ENCODE data around the gene DLG3.

The DLG3 gene

GRCh38 chrX:70480660-70481018 lies 36.0 kb downstream of the DLG3 start:
- Histone ChIP-seq H4K91ac (ENCODE audit: low read length) (no peak overlapping the region), H3K4me2 (ENCODE audit: low read length, poor library complexity, severe bottlenecking) (no peak overlapping the region), H3K4me3 (ENCODE audit: insufficient read depth in 1 of 2, low read depth in 1 of 2, low read length in 2 of 2) (peak overlapping the region in 1 of 2 experiments; percentile 31), H3K27ac (ENCODE audit: low read length, poor library complexity, severe bottlenecking) (no peak overlapping the region), H3K14ac (ENCODE audit: low read length in 2 of 2) (no peak overlapping the region), H4K8ac (ENCODE audit: low read length) (no peak overlapping the region), H2BK120ac (ENCODE audit: low read depth, low read length) (peak overlapping the region; percentile 19), H3K36me3 (ENCODE audit: control insufficient read depth in 1 of 2, insufficient read depth in 2 of 2, low read depth in 1 of 2, low read length in 2 of 2) (peaks cover 0 to 2% of the 10 kb centered on the region in 2 experiments), H2BK5ac (ENCODE audit: low read depth, low read length, poor library complexity, severe bottlenecking) (no peak overlapping the region), H2BK12ac (ENCODE audit: low read length in 2 of 2) (peak overlapping the region in 1 of 2 experiments; percentile 39), H3K9ac (ENCODE audit: low read length) (peak overlapping the region; percentile 31), H3K79me1 (replicated peaks; ENCODE audit: low read length, poor library complexity, severe bottlenecking) (peaks cover 4% of the 10 kb centered on the region), H2BK15ac (ENCODE audit: low read depth, poor library complexity, severe bottlenecking) (no peak overlapping the region), H3K27me3 (ENCODE audit: control insufficient read depth in 1 of 2, insufficient read depth in 1 of 2, low read length in 2 of 2) (peaks cover 0 to 53% of the 10 kb centered on the region in 2 experiments), H3K4ac (ENCODE audit: low read depth in 1 of 2, low read length in 2 of 2) (no peak overlapping the region), H3K4me1 (ENCODE audit: control insufficient read depth, insufficient read depth, low read depth, low read length) (peaks cover 12% of the 10 kb centered on the region), H2AK5ac (ENCODE audit: low read length, severe bottlenecking) (no peak overlapping the region), H3K18ac (ENCODE audit: low read depth in 1 of 2, low read length in 2 of 2) (peak overlapping the region; percentile 12 to 24), H3K9me3 (ENCODE audit: control insufficient read depth, low read length) (no peaks in the 10 kb centered on the region), H3K23ac (ENCODE audit: low read length in 2 of 2) (no peak overlapping the region), H2AFZ (ENCODE audit: low read depth, low read length) (no peak overlapping the region)
- DNase-seq: peak; percentile 62
- WGBS: 77% methylated on average over 7 of the region's 9 CpGs

DNA sequence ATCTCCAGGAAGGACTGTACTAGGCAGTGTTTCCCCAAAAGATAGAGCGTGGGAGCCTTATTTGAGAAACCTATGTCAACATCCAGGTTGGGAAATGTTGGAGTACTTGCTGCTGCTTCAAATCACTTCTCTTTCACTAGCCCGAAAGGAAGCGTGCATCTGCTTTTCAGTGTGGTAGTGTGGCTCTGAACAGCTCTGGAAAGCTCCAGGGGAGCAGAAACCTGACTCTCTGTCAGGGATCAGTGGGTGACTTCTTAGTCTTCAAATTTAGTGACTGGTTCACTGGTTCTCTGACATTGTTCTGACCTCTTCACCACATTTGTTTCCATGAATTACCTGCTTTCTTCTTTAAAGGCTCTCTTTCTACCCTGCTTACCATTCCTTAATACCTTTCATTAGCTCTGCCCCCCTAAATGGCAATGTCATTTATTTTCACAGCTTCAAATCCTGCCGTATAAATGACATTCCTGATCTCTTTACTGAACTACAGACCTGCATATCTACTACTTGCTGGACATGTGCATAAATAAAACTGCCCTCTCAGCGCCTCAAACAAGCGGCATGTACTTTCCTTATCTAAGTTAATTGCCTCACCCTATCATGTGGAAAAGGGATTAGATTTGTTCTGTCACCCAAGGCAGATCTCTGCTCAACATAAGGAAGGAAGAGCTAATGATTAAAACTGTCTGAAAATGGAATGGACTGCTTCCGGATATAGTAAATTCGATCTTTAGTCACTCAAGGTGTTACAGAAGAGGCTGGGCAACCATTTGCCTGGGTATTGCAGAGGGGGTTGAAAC lies 37.0 kb downstream of the DLG3 start:
- Histone ChIP-seq H2BK120ac (ENCODE audit: low read depth, low read length) (no peak overlapping the region), H3K23ac (ENCODE audit: low read length in 2 of 2) (no peak overlapping the region), H2AK5ac (ENCODE audit: low read length, severe bottlenecking) (no peak overlapping the region), H2BK5ac (ENCODE audit: low read depth, low read length, poor library complexity, severe bottlenecking) (no peak overlapping the region), H3K4ac (ENCODE audit: low read depth in 1 of 2, low read length in 2 of 2) (no peak overlapping the region), H2BK15ac (ENCODE audit: low read depth, poor library complexity, severe bottlenecking) (no peak overlapping the region), H2BK12ac (ENCODE audit: low read length in 2 of 2) (no peak overlapping the region), H3K79me1 (replicated peaks; ENCODE audit: low read length, poor library complexity, severe bottlenecking) (peaks cover 4% of the 10 kb centered on the region), H3K27me3 (ENCODE audit: control insufficient read depth in 1 of 2, insufficient read depth in 1 of 2, low read length in 2 of 2) (peaks cover 0 to 57% of the 10 kb centered on the region in 2 experiments), H3K4me1 (ENCODE audit: control insufficient read depth, insufficient read depth, low read depth, low read length) (peaks cover 12% of the 10 kb centered on the region), H3K4me2 (ENCODE audit: low read length, poor library complexity, severe bottlenecking) (no peak overlapping the region), H3K4me3 (ENCODE audit: insufficient read depth in 1 of 2, low read depth in 1 of 2, low read length in 2 of 2) (no peak overlapping the region), H3K27ac (ENCODE audit: low read length, poor library complexity, severe bottlenecking) (peak overlapping the region; percentile 23), H3K36me3 (ENCODE audit: control insufficient read depth in 1 of 2, insufficient read depth in 2 of 2, low read depth in 1 of 2, low read length in 2 of 2) (peaks cover 0 to 2% of the 10 kb centered on the region in 2 experiments), H4K91ac (ENCODE audit: low read length) (no peak overlapping the region), H3K9me3 (ENCODE audit: control insufficient read depth, low read length) (no peaks in the 10 kb centered on the region), H4K8ac (ENCODE audit: low read length) (no peak overlapping the region), H3K9ac (ENCODE audit: low read length) (no peak overlapping the region), H3K18ac (ENCODE audit: low read depth in 1 of 2, low read length in 2 of 2) (no peak overlapping the region), H3K14ac (ENCODE audit: low read length in 2 of 2) (no peak overlapping the region), H2AFZ (ENCODE audit: low read depth, low read length) (no peak overlapping the region)
- 58% methylated on average over 3 of the region's 8 CpGs for WGBS
- DNase-seq: peak; percentile 54

DNA sequence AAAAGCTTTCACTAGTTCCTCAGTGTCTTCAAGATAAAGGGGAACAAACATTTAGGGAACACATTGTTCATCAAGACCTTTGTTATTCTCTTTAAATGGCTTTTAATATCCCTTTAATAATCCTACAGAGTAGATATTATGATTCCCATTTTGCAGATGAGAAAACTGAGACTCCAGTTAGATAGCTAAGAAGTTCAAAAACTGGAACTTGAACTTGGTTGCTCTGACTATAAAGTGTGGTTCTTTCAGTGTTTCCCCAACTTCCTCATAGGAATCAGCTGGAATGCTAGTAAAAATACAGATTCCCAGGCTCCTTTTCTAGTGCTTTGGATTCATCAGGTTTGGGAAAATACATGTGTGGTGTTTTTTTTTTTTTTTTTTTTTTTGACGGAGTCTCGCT lies 37.7 kb downstream of the DLG3 start:
- Histone ChIP-seq H2AFZ (ENCODE audit: low read depth, low read length) (no peak overlapping the region), H3K27ac (ENCODE audit: low read length, poor library complexity, severe bottlenecking) (no peak overlapping the region), H3K36me3 (ENCODE audit: control insufficient read depth in 1 of 2, insufficient read depth in 2 of 2, low read depth in 1 of 2, low read length in 2 of 2) (peaks cover 0 to 2% of the 10 kb centered on the region in 2 experiments), H3K4ac (ENCODE audit: low read depth in 1 of 2, low read length in 2 of 2) (no peak overlapping the region), H3K4me1 (ENCODE audit: control insufficient read depth, insufficient read depth, low read depth, low read length) (peaks cover 11% of the 10 kb centered on the region), H4K8ac (ENCODE audit: low read length) (no peak overlapping the region), H3K9ac (ENCODE audit: low read length) (no peak overlapping the region), H3K9me3 (ENCODE audit: control insufficient read depth, low read length) (no peaks in the 10 kb centered on the region), H2BK120ac (ENCODE audit: low read depth, low read length) (no peak overlapping the region), H3K23ac (ENCODE audit: low read length in 2 of 2) (no peak overlapping the region), H2AK5ac (ENCODE audit: low read length, severe bottlenecking) (no peak overlapping the region), H3K18ac (ENCODE audit: low read depth in 1 of 2, low read length in 2 of 2) (no peak overlapping the region), H3K4me2 (ENCODE audit: low read length, poor library complexity, severe bottlenecking) (no peak overlapping the region), H2BK12ac (ENCODE audit: low read length in 2 of 2) (no peak overlapping the region), H2BK5ac (ENCODE audit: low read depth, low read length, poor library complexity, severe bottlenecking) (no peak overlapping the region), H2BK15ac (ENCODE audit: low read depth, poor library complexity, severe bottlenecking) (no peak overlapping the region), H3K14ac (ENCODE audit: low read length in 2 of 2) (no peak overlapping the region), H3K79me1 (replicated peaks; ENCODE audit: low read length, poor library complexity, severe bottlenecking) (peaks cover 4% of the 10 kb centered on the region), H3K27me3 (ENCODE audit: control insufficient read depth in 1 of 2, insufficient read depth in 1 of 2, low read length in 2 of 2) (peaks cover 0 to 56% of the 10 kb centered on the region in 2 experiments), H4K91ac (ENCODE audit: low read length) (no peak overlapping the region), H3K4me3 (ENCODE audit: insufficient read depth in 1 of 2, low read depth in 1 of 2, low read length in 2 of 2) (no peak overlapping the region)
- WGBS: 60% methylated on average over 1 of the region's 2 CpGs
- no peak for DNase-seq

DNA sequence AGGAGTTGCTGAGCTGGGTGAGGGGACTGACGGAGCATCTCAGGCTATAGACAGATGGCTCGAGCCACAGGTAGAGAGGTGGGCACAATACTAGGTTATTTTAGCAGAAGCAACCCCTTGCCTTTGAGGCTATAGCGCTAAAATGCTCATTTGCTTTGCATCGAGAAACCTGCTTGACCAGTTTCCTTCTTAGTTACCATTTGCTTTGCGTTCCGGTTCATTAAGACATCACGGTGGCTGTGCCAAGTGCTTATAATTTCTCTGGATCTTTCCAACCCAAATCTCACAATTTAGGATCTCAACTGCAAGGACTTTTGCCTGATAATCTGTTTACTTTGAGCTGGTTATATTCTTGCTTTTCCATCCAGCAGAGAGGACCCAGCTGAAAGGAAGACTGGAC lies 40.8 kb downstream of the DLG3 start:
- peaks cover 0 to 2% of the 10 kb centered on the region in 2 experiments for H3K36me3 ChIP-seq (ENCODE audit: control insufficient read depth in 1 of 2, insufficient read depth in 2 of 2, low read depth in 1 of 2, low read length in 2 of 2)
- H3K4ac ChIP-seq (ENCODE audit: low read depth in 1 of 2, low read length in 2 of 2): no peak overlapping the region
- H2BK5ac ChIP-seq (ENCODE audit: low read depth, low read length, poor library complexity, severe bottlenecking): no peak overlapping the region
- H3K14ac ChIP-seq (ENCODE audit: low read length in 2 of 2): no peak overlapping the region
- H4K91ac ChIP-seq (ENCODE audit: low read length): no peak overlapping the region
- H2AFZ ChIP-seq (ENCODE audit: low read depth, low read length): no peak overlapping the region
- H3K9ac ChIP-seq (ENCODE audit: low read length): no peak overlapping the region
- H2BK12ac ChIP-seq (ENCODE audit: low read length in 2 of 2): no peak overlapping the region
- H2AK5ac ChIP-seq (ENCODE audit: low read length, severe bottlenecking): no peak overlapping the region
- peaks cover 0 to 48% of the 10 kb centered on the region in 2 experiments for H3K27me3 ChIP-seq (ENCODE audit: control insufficient read depth in 1 of 2, insufficient read depth in 1 of 2, low read length in 2 of 2)
- no peak overlapping the region for H3K23ac ChIP-seq (ENCODE audit: low read length in 2 of 2)
- H4K8ac ChIP-seq (ENCODE audit: low read length): no peak overlapping the region
- no peak overlapping the region for H3K4me2 ChIP-seq (ENCODE audit: low read length, poor library complexity, severe bottlenecking)
- no peak overlapping the region for H3K4me3 ChIP-seq (ENCODE audit: insufficient read depth in 1 of 2, low read depth in 1 of 2, low read length in 2 of 2)
- no peak overlapping the region for H2BK120ac ChIP-seq (ENCODE audit: low read depth, low read length)
- peaks cover 4% of the 10 kb centered on the region for H3K79me1 ChIP-seq (replicated peaks; ENCODE audit: low read length, poor library complexity, severe bottlenecking)
- no peak overlapping the region for H3K27ac ChIP-seq (ENCODE audit: low read length, poor library complexity, severe bottlenecking)
- no peaks in the 10 kb centered on the region for H3K9me3 ChIP-seq (ENCODE audit: control insufficient read depth, low read length)
- H3K18ac ChIP-seq (ENCODE audit: low read depth in 1 of 2, low read length in 2 of 2): no peak overlapping the region
- H2BK15ac ChIP-seq (ENCODE audit: low read depth, poor library complexity, severe bottlenecking): no peak overlapping the region
- no peak for DNase-seq
- H3K4me1 ChIP-seq (ENCODE audit: control insufficient read depth, insufficient read depth, low read depth, low read length): peaks cover 3% of the 10 kb centered on the region
- 94% methylated on average over 7 of the region's 7 CpGs for WGBS

Measured in mesenchymal stem cell (in vitro differentiated cells and primary cell).